Keratinocyte (primary cell): ENCODE measurements around the gene KRTAP22-2. TPM values are rescaled to one million over a fixed set of nuclear protein-coding genes. Genes with fewer than 3 reads are reported as not detected.

ENCODE experiments used
- DNase-seq: peaks from one replicate; pipeline ENCODE4 v3.0.0-alpha.2; 2011; ENCODE audit warnings: low read depth, missing footprints, low spot score
- FAIRE-seq: peaks from 2 replicates; lab custom pipeline; 2011; peaks lifted over from hg19 to GRCh38; lab: Jason Lieb, UNC
- H2AFZ ChIP-seq: 2 replicates; pipeline ENCODE4 v1.6.0; 2012; ENCODE audit warnings: low read length, control low read depth, inconsistent platforms; ENCODE audit not compliant: control insufficient read depth
- H3K27ac ChIP-seq: 2 replicates; pipeline ENCODE4 v1.5.1; 2011; ENCODE audit warnings: low read length; ENCODE audit not compliant: control insufficient read depth, insufficient read depth
- H3K27me3 ChIP-seq: 3 replicates; pipeline ENCODE4 v1.6.0; 2011; ENCODE audit warnings: low read length; ENCODE audit not compliant: control insufficient read depth, insufficient read depth; ENCODE audit errors: extremely low read depth
- H3K36me3 ChIP-seq, 2 experiments: 2 replicates in 1 of 2; 3 replicates in 1 of 2; pipeline ENCODE4 v1.5.1; 2011; ENCODE audit warnings: low read length in 2 of 2, mild to moderate bottlenecking in 1 of 2; ENCODE audit not compliant: control insufficient read depth in 2 of 2, insufficient read depth in 2 of 2; ENCODE audit errors: extremely low read depth in 1 of 2
- H3K4me1 ChIP-seq: 3 replicates; pipeline ENCODE4 v1.5.1; 2011; ENCODE audit warnings: low read length; ENCODE audit not compliant: control insufficient read depth, insufficient read depth; ENCODE audit errors: extremely low read depth
- H3K4me2 ChIP-seq: 3 replicates; pipeline ENCODE4 v1.6.0; 2011; ENCODE audit warnings: low read depth, low read length; ENCODE audit not compliant: control insufficient read depth, insufficient read depth; ENCODE audit errors: extremely low read depth
- H3K4me3 ChIP-seq, 3 experiments: fragments of 200-600 bp in 1 of 3; sonication (generic) in 1 of 3; 2 replicates in 2 of 3; 3 replicates in 1 of 3; pipeline ENCODE4 v1.5.1; 2011 to 2016; ENCODE audit warnings: low read length in 3 of 3, mild to moderate bottlenecking in 3 of 3, control low read depth in 2 of 3, inconsistent platforms in 1 of 3, low read depth in 1 of 3, mixed read lengths in 1 of 3, mixed run types in 1 of 3, moderate library complexity in 1 of 3; ENCODE audit not compliant: control insufficient read depth in 2 of 3, insufficient read depth in 2 of 3; ENCODE audit errors: extremely low read depth in 1 of 3
- H3K79me2 ChIP-seq: 2 replicates; pipeline ENCODE4 v1.6.0; 2012; ENCODE audit warnings: low read length; ENCODE audit not compliant: control insufficient read depth, insufficient read depth
- H3K9ac ChIP-seq: 3 replicates; pipeline ENCODE4 v1.6.0; 2011; ENCODE audit warnings: low read length; ENCODE audit not compliant: control insufficient read depth, insufficient read depth; ENCODE audit errors: extremely low read depth
- H3K9me1 ChIP-seq: 3 replicates; pipeline ENCODE4 v1.6.0; 2011; ENCODE audit warnings: low read length; ENCODE audit not compliant: control insufficient read depth, insufficient read depth; ENCODE audit errors: extremely low read depth
- H3K9me3 ChIP-seq: 2 replicates; pipeline ENCODE4 v1.5.1; 2012; ENCODE audit warnings: low read depth, low read length; ENCODE audit not compliant: control insufficient read depth
- H4K20me1 ChIP-seq: 3 replicates; pipeline ENCODE4 v1.6.0; 2011; ENCODE audit warnings: low read length; ENCODE audit not compliant: control insufficient read depth, insufficient read depth; ENCODE audit errors: extremely low read depth
- CTCF ChIP-seq, 3 experiments: IDR thresholded peaks in 1 of 3; conservative IDR thresholded peaks in 1 of 3; optimal IDR thresholded peaks in 1 of 3; 2 replicates in 2 of 3; 3 replicates in 1 of 3; pipeline versions ENCODE3 to v1.5.1; 2011; ENCODE audit warnings: low read length in 3 of 3, mild to moderate bottlenecking in 3 of 3, moderate library complexity in 2 of 3, control low read depth in 1 of 3, inconsistent platforms in 1 of 3; ENCODE audit not compliant: insufficient read depth in 2 of 3; ENCODE audit errors: extremely low read depth in 1 of 3
- EZH2 ChIP-seq: IDR thresholded peaks from one replicate; pipeline ENCODE4 v1.6.1; 2012; ENCODE audit warnings: inconsistent platforms, mild to moderate bottlenecking, low read length, moderate library complexity
- dilution Hi-C: fragments of 300-500 bp; cut with MboI; formaldehyde crosslinking; loops from one replicate; pipeline ENCODE4 v1.7.0; 2020; ENCODE audit warnings: low sequenced_read_pairs; ENCODE audit not compliant: extremely low pct_ligation_motif_present
- polyA plus RNA-seq, 5 experiments: library from polyadenylated mRNA; depleted of rRNA in 3 of 5; stranded (reverse) in 3 of 5; stranded (forward) in 1 of 5; unstranded in 1 of 5; fragments of >200 nt; gene quantifications; 1 replicate in 1 of 5; 2 replicates in 3 of 5; 3 replicates in 1 of 5; pipeline versions ENCODE4 v1.2.1 to v1.2.3, GENCODE V29; 2011 to 2012; ENCODE audit warnings: missing spikeins in 2 of 5, low read depth in 1 of 5, low replicate concordance in 1 of 5

KRTAP22-2 gene
- polyA plus RNA-seq, 1 donor (not counting 4 experiments of a cell fraction or from before 2014, with no cell fraction given), result not detected

DNA sequence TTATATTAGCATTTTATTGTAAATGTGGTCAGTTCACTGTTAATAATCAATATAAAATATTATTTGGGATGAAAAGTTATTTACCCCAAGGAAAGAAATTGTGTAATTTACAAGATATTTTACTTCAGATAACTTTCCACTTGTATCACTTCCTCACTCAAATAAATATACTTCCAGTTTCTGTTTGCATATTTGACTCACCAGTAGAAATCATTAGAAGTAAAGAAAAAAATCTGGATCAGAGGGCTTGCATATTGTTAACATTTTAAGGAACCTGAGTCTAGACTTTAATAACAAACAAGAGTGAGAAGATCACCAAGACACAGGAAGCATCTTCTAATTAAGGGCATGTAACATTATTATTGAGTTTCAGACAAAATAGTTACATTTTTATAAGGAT, 29.9 kb upstream of the KRTAP22-2 start:
- H3K9me1 ChIP-seq, result no peaks in the 10 kb centered on the region
- no peaks in the 10 kb centered on the region for H3K9me3 ChIP-seq
- H3K27me3 ChIP-seq, result no peaks in the 10 kb centered on the region
- no peaks in the 10 kb centered on the region for H4K20me1 ChIP-seq
- dilution Hi-C loops, result no loop called here
- no peaks in the 10 kb centered on the region for H3K79me2 ChIP-seq
- TF ChIP-seq EZH2 (no peak), CTCF (optimal IDR thresholded peaks at IDR 0.05 in 1 of 3, IDR thresholded peaks at IDR 0.05 in 1 of 3, conservative IDR thresholded peaks at IDR 0.05 in 1 of 3; ENCODE audit: extremely low read depth in 1 of 3, insufficient read depth in 2 of 3, low read length in 3 of 3) (no peak)
- H3K4me2 ChIP-seq, result no peak overlapping the region
- H3K36me3 ChIP-seq, result no peaks in the 10 kb centered on the region
- H3K4me1 ChIP-seq, result no peaks in the 10 kb centered on the region
- no peak overlapping the region for H2AFZ ChIP-seq
- H3K4me3 ChIP-seq, result no peak overlapping the region
- DNase-seq (no peak), FAIRE-seq (no peak)
- no peak overlapping the region for H3K9ac ChIP-seq
- no peak overlapping the region for H3K27ac ChIP-seq

DNA sequence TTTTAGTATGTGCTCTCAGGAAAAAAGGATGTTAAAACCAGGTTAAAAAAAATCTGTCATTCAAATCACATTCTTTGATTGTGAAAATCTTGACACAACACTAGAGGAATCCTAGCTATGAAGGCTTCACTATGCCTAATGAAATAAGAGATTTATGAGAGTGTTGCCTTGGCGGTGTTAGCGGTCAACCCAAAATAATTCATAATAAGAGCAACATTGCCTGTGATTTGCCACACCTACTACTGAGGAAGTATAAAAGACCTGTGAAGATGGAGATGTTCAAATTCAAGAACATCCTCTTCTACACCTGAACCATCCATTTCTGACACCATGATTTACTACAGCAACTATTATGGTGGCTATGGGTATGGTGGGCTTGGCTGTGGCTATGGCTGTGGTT, 25.9 kb upstream of the KRTAP22-2 start, which contains the start of gene KRTAP20-1:
TSS of gene KRTAP20-1 (plus strand) at position 301 of the 400 bp plus-strand sequence. CDS start at position 331, 30 bp downstream.
- H3K9me1 ChIP-seq, result no peaks in the 10 kb centered on the region
- H3K4me2 ChIP-seq, result no peak within 1 kb of the TSS
- H3K4me3 ChIP-seq, result no peak within 1 kb of the TSS
- H3K27ac ChIP-seq, result no peak within 1 kb of the TSS
- no peaks in the 10 kb centered on the region for H3K79me2 ChIP-seq
- FAIRE-seq, result no peak
- no peak for TF ChIP-seq CTCF (optimal IDR thresholded peaks at IDR 0.05 in 1 of 3, IDR thresholded peaks at IDR 0.05 in 1 of 3, conservative IDR thresholded peaks at IDR 0.05 in 1 of 3; ENCODE audit: extremely low read depth in 1 of 3, insufficient read depth in 2 of 3, low read length in 3 of 3)
- H3K9ac ChIP-seq, result no peak within 1 kb of the TSS
- H3K27me3 ChIP-seq, result no peaks in the 10 kb centered on the region
- no peaks in the 10 kb centered on the region for H4K20me1 ChIP-seq
- DNase-seq, result no peak
- H2AFZ ChIP-seq, result no peak within 1 kb of the TSS
- no peaks in the 10 kb centered on the region for H3K36me3 ChIP-seq
- H3K4me1 ChIP-seq, result no peaks in the 10 kb centered on the region
- dilution Hi-C loops, result no loop called here
- no peaks in the 10 kb centered on the region for H3K9me3 ChIP-seq
